Measurements from ENCODE around the gene AUP1.

GRCh38 chr2:74572178-74572925 is 42.8 kb upstream of the AUP1 start:
- TF ChIP-seq CTCF (IDR thresholded peaks at IDR 0.05; ENCODE audit: low read depth, low read length, poor library complexity, severe bottlenecking) (peak; percentile 21), EZH2phosphoT487 (IDR thresholded peaks at IDR 0.05; ENCODE audit: borderline replicate concordance, low read length) (no peak)
